GM13976 (cell line): ENCODE data around the gene SPATA3.

Experiments used
- DNase-seq: peaks from one replicate; pipeline ENCODE4 v3.0.0; 2012; ENCODE audit warnings: low spot score
- in situ Hi-C: fragments of 300-500 bp; cut with MboI; formaldehyde crosslinking; loops from one replicate; pipeline ENCODE4 v1.12.0; 2022; ENCODE audit warnings: low sequenced_read_pairs, mixed read lengths, inconsistent platforms; ENCODE audit not compliant: unreplicated experiment
- TF ChIP-seq, protein P1 (sequence below): IDR thresholded peaks from 2 replicates; pipeline ENCODE4 v1.5.1; 2012; ENCODE audit warnings: borderline replicate concordance, mild to moderate bottlenecking; ENCODE audit not compliant: insufficient read depth; ENCODE audit errors: extremely low read depth, missing control alignments, control extremely low read depth

Gene SPATA3

DNA sequence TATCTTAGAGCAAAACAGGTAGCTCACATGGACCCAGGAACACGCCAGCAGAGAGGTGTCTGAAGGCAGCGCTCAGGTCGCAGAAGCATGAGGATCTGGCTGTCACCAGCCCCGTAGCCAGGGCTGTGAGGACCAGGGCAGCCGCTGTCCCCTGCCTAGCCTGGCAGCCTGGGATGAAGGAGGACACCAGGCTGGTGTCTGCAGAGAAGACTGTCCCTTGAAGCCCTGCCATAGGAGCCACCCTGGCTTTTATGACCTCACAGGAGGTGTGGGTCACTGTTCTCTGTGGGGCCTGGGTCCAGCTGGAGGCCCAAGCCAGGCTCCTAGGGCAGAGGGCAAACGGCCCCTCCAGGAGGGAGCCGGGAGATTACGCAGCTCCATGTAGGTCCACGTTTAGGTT, at the start of gene SPATA3:
TSS of gene SPATA3 (plus strand) at position 301 of the 400 bp plus-strand sequence. CDS start 113 bp downstream, outside the sequence.
- in situ Hi-C loops: loop anchor here (10.0 kb wide), 1 partner anchor 151 kb away; no protein-coding TSS in a partner anchor
- DNase-seq: no peak
- TF ChIP-seq, protein P1, sequence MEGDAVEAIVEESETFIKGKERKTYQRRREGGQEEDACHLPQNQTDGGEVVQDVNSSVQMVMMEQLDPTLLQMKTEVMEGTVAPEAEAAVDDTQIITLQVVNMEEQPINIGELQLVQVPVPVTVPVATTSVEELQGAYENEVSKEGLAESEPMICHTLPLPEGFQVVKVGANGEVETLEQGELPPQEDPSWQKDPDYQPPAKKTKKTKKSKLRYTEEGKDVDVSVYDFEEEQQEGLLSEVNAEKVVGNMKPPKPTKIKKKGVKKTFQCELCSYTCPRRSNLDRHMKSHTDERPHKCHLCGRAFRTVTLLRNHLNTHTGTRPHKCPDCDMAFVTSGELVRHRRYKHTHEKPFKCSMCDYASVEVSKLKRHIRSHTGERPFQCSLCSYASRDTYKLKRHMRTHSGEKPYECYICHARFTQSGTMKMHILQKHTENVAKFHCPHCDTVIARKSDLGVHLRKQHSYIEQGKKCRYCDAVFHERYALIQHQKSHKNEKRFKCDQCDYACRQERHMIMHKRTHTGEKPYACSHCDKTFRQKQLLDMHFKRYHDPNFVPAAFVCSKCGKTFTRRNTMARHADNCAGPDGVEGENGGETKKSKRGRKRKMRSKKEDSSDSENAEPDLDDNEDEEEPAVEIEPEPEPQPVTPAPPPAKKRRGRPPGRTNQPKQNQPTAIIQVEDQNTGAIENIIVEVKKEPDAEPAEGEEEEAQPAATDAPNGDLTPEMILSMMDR: no peak

DNA sequence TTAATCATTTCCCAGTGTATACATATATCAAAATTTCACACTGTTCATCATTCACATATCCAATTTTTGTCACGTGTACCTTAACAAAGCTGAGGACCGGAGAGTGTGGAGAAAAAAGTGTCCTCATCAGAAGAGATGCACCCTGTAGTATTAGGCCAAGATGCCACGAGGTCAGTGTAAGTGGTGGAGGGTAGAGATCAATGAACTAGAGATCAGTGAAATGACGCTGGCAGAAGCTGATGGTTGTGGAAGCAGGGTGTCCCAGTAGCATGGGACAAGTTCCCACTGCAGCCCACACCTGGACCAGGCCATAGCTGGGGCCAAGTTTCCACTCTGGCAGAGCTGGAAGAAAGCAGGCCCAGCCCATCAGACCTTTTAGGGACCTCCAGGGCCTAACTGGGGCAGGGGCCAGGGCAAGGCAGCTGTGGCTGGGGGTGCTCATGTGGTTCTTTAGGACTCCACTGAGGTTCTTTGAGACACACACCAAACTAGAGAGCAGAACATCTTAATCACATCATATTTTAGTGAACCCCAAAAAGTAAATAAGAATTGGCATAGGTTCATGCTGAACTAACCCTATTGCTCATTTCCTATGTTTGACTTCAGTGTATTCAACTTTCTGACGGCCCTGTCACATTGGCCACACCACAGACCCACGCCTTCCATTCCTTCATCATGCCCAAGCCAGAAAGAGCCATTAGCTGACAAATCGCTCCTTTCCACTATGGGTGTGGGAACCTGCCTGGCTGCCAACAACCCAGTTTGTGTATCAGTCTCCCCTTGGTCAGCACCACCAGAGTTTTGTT, 49.3 kb upstream of the SPATA3 start:
- TF ChIP-seq, protein P1: no peak
- in situ Hi-C loops: no loop called here
- DNase-seq: no peak

DNA sequence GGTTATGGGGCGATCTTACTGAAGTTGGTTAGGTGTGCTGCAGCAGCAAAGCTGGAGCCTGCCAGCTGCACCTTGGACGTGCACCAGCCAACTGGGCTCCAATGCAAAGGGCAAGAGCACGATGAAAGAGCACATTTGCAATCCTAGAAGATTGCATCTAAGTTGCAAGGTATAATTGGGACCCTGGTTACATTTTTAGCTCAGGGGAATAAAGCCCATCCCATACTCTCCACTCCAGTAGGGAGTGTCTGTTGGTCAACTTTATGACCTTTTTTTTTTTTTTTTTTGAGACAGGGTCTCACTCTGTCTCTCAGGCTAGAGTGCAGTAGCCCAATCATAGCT, 48.7 kb upstream of the SPATA3 start:
- in situ Hi-C loops: no loop called here
- no peak for DNase-seq
- TF ChIP-seq, protein P1: no peak

DNA sequence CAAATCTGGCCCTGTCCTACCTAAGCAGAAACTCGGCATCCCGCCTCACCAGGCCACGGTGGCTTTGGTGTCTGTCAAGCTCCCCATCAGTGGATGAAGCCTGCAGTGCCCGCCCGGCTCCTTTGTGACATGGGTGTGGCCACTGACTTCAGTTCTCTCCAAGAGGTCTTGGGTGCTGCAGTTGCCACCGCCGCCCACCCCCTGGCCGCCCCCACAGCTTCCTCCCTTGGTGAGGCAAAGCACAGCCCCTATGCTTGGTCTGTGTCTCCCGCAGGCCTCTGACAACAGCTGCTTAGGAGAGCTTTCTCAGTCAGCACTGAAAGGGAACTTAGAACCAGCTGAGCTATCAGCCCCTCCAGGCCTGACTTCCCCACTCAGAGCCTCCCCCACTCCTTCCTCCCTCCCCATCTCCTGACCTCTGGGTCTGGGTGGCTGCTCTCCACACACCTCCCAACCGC, 48.0 kb upstream of the SPATA3 start:
- in situ Hi-C loops: no loop called here
- TF ChIP-seq, protein P1: no peak
- DNase-seq: peak; percentile 65

DNA sequence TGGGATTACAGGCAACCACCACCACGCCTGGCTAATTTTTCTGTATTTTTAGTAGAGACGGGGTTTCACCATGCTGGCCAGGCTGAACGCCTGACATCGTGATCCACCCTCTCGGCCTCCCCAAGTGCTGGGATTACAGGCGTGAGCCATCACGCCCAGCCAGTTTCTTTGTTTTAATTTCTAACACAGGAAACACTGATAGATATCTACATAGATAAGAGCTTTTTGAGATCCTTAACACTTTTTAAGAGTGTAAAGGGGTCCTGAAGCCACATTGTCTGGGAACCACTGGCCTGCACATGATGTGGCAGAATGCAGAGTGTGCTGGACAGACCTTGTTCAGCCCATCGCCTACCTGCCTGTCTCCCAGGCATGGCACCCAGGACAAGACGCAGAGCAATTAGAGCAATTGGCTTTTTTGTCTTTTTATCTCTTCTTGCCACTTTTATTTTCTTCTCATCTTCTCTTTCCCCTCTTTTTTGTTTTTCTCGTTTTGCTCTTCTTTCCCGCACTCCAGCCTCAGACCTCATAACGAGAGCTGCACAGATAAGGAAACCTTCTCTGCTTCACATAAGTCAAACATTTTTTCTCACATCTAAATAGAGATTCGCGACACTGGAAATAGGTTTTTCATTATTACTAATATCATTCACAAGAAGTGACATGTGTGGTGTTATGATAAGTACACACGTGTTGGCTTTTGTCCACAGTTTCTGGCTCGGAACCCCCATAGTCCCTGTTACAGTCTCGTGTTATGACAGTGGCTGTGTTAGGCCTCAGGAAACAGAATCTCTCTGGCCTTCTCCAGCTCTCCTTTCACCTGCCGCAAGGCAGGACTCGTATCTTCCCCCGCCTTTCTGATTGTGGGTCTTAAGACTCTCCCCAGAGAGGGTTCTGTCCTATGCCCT, 45.7 kb upstream of the SPATA3 start:
- in situ Hi-C loops: no loop called here
- peak; percentile 67 for DNase-seq
- TF ChIP-seq, protein P1: no peak

DNA sequence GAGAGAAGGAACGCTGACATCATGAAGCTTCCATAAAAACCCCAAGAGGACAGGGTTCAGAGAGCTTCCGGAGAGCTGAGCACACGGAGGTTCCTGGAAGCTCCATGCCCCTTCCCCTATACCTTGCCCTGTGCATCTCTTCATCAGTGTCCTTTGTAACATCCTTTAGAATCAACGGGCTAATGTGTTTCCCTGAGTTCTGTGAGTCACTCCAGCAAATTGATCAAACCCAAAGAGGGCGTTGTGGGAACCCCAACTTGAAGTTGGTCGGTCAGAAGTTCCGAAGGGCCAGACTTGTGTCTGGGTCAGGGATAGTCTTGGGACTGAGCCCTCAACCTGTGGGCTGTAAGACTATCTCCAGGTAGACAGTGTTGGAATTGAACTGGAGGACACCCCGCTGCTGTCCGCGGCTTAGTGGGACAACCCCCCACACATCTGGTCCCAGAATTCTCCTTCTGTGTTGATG, 45.0 kb upstream of the SPATA3 start:
- no peak for DNase-seq
- TF ChIP-seq, protein P1: no peak
- in situ Hi-C loops: no loop called here
